Activated CD4-positive, alpha-beta T cell treated with anti-CD3 and anti-CD28 coated beads, Interleukin-2, amount 50 U/mL, for 48 hours (primary cell): Measurements from ENCODE around the gene PSAPL1.

Source experiments
- DNase-seq, 2 experiments: peaks; one replicate each; pipeline ENCODE4 v3.0.0-alpha.2; 2020

PSAPL1 gene

DNA sequence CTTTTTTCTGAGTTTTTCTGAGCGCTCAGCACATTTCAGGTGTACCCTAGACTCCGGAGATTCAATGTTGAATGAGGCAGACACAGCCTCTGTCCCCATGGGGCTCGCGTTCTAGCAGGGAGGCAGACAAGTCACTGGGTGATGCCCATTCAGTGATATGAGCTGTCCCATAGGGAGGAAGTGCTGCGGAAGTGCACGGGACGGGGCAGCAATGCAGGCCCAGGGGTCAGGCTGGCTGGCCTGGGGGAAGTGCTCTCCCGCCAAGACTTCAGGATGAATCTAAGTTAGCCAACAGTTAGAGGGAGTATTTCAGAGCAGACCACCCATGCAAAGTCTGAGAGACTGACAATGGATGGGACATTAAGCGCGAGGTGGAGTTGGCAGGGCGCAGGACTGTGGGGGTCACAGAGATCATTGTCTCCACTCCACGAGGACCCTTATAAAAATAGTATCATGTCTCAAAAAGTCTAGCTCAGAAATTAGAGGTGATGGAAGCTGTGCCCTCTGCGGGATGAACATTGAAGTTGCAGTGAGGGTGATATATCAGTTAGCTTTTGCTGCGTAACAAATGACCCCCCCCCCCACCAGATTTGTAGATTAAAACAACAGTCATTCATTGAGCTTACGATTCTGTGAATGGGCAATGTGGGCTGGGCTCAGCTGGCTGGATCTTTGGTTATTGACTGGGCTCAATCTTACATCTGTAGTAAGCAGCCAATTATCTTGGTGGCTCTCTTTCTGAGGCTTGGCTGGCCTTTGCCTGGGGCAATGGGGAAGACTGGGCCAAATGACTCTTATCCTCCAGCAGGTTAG, 16.4 kb downstream of the PSAPL1 start:
- no peak for DNase-seq

DNA sequence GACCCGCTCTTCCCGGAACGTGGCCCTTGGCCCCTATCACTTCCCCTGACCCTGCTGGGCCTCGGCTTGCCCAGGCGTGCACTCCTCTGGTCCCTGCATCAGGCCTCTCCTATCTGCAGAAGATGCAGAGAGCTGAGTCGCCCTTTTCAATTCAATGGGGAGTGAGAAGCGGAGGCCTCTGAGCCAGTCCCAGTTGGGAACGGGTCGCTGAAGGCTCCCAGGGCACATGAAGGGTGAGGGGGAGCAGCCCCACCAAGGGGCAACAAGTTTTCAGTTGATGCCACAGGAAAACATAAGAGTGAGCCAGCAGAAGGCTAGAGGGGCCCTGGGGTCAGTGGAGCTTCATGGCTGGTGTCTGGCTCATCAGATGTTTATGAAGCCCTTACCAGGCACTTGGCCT, 17.1 kb downstream of the PSAPL1 start:
- no peak for DNase-seq

DNA sequence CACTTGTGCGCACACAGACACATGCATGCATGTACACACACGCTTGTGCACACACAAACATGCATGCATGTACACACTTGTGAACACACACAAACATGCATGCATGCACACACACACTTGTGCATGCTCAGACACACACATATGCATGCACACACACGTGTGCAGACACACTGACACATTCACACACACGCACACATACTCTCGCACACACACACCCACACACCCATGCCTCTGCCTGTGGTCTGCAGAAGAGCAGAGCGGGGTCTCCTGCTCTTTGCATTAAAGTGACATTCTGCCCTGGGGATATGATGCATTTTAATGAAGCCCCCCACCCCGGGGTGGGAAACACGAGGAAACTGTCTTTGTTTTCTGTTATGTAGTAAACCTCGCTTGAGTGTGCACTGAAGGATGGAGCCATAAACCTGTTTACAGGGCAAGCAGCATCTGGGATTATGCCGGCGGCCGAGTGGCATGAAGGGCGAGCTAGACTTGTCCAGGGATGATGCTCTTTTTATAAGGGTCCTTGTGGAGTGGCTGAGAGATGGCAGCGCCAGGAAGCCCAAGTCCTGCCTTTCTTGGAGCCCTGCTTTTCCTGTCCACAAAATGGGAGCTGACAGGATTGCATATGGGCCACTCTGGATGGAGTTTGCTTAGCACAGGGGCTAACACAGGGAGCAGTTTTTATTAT, 17.8 kb downstream of the PSAPL1 start:
- no peak for DNase-seq

DNA sequence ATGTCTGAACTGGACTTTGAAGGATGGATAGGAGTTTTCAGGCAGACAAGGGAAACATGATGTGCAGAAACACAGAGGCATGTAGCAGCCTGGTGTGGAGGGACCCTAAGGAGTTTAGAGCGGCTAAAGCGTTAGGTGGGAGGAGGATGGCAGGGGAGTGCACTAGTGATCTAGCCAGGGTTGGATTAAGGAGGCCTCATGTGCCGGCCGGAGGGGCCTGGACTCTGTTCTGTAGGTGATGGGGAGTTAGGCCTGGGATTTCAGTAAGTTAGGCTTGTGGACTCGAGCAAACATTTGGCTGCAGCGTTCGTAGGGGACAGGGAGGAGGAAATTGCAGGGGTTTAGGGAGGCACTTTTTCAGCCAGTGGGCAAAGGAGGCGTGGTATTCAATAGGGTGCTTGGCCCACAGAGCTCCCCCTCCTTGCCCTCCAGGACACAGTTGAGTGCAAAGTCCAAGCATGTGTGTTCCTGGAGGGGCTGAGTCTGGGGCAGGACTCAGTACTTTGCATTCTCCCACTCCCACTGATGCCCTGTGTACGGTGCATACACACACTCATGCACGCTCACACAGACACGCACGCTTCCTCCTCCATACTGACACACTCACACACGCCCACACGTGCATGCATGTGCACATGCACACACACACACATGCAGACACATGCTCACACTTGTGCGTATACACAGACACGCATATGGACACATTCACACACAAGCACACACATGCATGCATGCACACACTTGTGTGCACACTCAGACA, 18.6 kb downstream of the PSAPL1 start:
- DNase-seq, result no peak

DNA sequence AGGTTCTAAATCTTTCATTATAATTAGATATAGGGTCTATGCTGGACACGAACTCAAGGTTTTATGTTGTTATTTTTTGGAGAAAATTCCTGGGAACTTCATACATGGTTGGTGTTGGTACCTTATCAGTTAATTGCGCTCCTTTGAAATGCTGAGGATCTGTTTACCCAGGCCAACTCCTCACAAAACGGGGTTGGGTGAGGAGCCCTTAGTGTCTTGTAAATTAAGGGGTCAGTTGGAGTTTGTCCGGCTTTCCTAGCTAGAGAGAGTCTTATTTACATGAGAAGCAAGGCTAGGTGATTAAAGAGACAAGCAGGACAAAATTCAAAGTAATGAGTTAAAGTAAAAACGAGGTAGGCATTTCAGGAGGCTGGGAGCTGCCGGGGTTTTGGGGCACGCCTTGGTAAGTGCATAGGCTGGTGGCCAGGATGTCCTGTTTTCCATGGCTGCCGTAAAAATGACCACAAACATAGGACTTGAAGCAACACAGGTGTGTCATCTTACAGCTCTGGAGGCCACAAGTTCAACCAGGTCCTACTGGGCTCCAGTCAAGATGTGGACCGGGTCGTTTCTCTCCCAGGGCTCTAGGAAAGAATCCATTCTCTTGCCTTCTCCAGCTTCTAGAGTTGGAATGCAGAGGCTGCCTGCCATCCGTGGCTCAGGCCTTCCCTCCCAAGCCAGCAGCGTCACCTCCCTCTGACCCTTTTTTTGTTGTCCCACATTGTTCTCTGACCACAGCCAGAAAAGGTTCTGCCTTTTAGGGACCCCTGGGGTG, 19.8 kb downstream of the PSAPL1 start:
- DNase-seq, result no peak

DNA sequence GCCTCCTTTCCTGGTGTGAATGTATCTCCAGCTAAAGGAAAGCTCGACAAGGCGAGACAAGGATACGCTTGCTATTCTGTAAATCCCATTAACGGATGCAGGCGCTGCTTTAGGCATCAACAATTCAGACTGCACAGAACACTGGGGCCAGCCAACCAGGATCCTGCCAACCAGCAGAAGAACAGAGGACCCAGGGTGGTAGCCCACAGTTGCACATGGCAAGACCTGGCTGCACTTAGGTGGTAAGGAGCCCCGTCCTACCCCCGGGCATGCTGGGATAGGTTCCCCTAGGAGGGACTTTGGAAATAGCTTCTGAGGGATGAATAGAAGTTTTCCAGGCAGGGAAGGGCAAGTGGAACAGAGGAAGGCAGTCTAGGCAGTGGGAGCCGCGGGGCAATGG, 20.7 kb downstream of the PSAPL1 start:
- DNase-seq, result no peak

DNA sequence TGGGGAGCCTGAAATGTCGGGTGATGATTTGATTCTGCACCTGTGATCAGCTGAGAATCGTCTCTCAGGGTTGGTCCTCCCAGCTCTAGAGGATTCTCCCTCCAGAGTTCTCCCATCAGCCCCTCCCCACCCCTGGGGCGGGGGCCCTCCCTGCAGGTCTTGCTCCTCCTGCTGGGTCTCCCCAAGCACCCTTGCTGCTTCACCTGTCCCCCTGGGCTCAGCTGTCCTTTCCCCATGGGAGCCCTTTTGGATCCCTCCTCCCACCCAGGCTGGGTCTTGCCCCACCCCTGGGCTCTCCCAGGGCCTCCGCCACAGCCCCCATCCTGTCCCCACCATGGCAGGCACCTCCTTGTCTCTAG, 22.2 kb downstream of the PSAPL1 start:
- no peak for DNase-seq

DNA sequence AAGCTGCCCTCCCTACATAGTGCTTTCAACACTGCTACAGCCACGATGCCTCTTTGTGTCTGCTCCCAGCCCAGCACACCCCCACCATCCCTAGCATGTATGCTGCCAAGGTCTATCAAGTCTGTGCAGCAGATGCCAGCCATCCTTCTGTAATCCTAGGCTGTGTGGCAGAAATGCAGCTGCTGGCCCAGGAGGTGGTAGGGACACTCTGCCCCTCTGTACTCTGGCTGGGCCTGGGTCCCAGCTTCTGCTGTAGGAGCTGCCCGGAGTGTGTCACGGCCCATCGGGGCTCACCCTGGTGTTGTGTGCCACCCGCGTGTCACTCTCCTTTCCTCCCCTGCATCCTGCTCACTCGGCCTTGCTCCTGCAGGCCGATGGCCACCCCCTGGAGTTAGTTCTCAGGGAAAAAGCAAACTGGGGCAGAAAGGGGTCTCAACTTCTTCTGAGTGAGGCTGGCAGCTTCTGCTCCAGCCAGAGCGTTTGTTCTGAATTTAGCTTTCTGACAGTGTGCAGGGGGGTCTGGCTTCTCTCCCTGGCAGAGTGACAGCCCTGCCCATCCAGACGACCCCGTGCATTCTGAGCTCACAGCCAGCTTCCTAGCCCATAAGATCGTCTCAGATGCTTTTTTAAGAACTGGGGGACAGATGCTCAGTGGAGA, 22.7 kb downstream of the PSAPL1 start:
- DNase-seq, result no peak

DNA sequence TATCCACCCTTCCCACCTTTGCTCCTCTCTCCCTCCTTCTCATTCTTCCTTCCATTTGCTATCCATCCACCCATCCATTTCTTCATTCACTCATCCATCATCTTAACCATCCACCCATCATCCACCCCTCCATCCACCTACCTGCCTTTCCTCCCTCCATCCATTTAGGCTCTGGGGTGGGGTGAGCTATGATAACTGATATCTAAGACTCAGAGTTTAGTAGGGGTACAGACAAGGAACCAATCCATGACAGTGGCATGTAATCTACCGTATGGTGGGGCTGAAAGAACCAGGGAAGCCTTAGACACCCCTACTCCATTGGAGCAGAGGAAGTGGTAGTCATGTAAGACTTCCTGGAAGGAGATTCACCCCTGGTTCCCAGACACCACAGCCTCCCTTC, 23.2 kb downstream of the PSAPL1 start:
- DNase-seq, result no peak

DNA sequence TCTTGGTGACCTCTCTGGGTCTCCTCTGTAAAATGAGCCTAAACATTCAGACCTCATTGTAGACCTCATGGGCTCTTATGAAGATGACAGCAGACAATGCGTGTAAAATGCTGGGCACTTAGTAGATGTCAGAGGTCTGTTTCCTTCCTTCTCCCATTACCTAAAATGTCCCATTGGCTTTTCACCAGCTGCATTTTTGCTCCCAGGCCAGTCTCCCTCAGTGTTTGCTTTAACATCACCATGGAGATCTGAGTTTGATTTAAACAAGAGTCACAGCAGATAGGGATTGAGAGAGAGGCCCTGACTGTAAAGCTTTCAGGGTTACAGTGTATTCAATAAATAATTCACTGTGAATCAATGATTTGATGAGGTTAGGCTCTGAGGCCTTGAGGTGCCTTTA, 24.3 kb downstream of the PSAPL1 start:
- DNase-seq, result no peak

DNA sequence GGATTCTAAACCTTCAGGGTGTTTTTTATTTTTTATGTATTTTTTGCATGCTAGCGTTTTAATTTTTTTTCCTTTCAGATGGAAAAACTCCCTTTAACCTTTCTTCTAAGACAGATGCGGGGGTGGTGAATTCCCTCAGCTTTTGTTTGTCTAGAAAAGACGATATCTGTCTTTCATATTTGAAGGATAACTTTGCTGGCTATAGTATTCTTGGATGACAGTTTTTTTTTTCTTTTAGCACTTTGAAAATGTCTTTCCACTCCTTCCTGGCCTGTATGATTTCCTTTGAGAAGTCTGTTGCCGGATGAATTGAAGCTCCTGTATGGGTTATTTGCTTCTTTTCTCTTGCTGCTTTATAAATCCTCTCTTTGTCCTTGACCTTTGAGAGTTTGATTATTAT, 26.6 kb downstream of the PSAPL1 start:
- DNase-seq, result no peak

DNA sequence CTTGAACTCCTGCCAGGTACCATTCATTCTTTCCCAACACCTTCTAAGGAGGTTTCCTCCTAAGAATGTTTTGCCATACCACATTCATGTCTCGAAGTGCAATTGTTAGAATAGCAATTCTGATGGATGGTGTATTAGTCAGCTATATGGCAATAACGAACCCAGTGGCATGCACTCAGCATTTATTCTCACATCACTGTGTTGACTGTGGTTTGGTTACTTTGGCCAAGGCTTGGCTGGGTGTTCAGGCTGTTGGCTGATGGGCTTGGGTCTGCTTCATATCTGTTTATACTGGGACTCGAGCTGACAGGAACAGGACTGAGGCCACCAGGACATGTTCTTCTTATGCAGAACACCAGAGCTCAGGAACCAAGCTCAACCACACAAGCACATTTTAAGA, 31.7 kb downstream of the PSAPL1 start:
- DNase-seq, result no peak

DNA sequence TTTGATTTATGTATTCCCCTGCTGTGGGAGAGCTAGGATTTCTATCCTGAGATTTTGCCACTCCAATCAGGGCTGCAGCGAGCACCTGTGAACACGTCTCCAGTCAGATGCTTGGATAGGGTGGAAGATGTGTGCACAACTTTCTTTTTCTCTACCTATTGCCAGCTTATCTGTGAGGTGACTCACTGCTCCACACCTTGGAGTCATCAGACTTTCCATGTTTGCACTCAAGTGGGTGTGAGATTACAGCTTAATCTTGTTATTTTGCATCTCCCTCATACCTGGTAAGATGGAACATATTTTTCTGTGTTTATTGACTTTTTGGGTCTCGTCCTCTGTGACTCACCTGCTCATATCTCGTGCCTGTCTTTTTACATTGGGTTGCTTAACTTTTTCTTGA, 32.2 kb downstream of the PSAPL1 start:
- DNase-seq, result no peak

DNA sequence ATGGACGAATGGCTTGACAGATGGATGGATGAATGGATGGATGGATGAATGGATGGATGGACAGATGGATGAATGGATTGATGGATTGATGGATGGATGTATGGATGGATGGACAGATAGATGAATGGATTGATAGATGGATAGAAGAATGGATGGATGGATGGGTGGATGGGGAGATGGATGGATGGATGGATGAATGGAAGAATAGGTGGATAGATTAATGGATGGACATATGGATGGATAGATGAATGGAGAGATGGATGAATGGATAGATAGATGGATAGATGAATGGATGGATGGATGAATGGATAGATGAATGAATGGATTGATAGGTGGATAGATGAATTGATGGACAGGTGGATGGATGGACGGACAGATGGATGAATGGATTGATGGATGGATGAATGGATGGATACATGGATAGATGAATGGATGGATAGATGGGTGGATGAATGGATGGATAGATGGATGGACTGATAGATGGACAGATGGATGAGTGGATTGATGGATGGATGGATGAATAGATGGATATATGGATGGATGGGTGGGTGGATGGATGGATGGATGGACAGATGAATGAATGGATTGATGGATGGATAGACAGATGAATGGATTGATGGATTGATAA, 33.9 kb downstream of the PSAPL1 start:
- DNase-seq, result no peak

DNA sequence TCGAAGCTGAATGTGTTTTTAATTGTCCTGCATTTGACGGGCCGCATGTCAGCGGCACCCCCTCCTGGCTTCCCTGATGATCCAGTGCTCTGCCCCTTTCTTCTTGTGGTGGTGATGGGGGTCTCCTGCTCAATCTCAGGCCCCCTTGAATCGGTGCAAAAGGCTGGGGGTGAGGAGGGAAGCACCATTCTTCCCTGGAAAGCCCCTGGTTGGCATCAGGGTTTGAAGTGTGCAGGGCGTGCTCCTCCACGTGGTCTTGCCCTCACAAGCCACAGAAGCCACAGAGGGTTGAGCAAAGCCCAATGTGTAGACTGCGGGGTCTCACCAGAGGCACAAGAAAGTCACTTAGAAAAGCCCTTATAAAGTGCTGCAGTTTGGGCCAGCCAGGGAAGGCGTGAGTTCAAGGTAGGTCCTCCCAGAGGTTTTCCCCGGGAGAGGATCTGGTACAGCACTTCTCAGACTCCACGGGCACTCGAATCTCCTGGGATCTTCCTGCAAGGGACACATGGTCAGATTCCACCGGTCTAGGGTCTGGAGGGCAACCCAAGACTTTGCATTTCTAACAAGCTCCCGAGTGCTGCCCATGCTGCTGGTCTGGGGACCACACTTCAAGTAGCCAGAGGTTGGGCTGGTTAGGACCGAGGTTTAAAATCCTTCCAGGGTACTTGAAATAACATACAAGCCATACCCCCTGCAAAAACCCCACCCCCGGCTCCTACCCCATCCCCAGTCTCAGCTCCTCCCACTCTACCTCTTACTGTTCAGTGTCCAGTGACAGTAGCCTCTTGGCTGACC, 35.1 kb downstream of the PSAPL1 start:
- DNase-seq, result no peak

DNA sequence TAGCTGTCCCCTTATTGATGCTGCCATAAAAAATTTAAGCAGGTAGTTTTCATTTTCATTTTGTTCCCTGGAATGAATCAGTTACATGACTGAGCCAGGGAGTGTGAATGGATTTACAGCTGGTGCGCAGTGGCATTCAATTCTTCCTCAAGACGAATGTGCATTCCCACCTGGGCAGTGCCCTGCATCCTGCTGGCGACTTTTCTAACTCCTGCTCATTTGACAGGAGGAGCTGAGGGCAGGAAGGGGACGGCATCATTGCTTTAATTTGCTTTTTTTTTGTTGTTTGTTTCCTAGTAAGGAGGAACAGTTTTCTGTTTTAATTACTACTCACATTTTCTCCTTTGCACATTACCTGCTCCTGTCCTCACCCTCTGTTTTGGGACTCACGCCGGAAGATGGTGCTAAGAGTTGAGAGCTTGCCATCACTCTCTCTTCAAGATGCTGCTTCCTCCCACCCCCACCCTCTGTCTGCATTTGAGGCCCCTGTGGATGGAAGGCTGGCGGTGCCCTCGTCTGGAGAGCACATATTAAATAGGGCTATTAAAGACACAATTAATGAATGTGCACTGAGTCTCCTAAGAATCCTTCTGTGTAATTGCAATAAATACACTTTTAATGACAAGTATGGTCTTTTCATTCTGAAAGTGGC, 35.8 kb downstream of the PSAPL1 start:
- no peak for DNase-seq

DNA sequence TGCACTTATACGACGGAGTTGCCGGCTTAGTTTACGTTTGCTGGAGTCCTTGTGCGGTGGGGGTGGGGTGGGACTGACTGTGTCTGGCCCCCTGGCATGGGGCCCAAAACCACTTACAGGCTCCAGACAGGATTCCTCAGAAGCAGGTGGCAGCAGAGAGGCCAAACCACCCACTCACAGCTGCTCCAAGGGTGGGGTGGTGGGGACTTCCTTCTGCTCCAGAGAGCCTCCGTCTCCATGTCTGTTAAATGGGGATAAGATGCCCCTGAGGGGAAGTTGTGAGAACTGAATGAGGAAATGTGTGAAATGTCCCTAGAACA, 36.7 kb downstream of the PSAPL1 start:
- DNase-seq, result no peak

DNA sequence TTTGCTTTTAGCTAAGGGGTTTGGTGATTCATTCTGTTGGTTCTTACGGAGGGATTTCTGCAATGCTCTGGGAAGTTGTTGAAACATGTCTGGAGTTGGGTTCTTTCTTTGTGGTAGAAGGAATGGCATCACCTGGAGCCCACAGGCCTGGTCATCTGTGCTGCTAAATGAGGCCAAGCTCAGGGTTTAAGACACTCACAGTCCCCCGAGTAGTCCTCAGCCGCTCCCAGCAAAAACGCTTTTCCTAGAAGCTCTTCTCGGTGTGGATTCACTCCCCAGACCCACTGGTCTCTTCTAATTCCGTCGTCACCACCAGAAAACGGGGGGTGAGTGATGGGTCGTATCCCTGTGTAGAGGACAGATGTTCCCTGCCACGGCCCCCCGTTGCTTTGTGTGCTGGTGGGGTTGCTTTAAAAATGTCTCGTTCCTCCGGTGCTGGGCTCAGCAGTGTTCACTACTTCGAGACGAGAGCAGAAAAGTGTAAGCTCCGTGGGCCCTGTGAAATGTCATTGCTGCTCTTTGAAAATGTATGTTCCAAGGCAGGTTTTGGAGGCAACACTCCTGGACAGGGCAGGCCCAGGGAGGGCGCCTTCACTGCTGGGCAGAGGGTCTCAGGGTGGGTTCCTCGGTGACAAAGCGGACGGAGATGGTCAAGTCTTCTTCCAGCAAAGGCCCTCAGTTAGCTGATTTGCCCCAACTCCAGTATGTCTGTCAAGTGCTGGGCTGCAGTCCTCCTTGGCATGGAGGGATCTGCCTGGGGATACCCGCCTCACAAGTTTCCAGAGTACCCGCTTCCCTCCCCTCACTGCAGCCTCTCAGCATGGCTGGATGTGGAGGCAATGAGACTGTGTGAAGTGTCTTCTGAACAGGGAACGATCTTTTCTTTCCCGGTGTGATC, 37.3 kb downstream of the PSAPL1 start:
- DNase-seq, result no peak

DNA sequence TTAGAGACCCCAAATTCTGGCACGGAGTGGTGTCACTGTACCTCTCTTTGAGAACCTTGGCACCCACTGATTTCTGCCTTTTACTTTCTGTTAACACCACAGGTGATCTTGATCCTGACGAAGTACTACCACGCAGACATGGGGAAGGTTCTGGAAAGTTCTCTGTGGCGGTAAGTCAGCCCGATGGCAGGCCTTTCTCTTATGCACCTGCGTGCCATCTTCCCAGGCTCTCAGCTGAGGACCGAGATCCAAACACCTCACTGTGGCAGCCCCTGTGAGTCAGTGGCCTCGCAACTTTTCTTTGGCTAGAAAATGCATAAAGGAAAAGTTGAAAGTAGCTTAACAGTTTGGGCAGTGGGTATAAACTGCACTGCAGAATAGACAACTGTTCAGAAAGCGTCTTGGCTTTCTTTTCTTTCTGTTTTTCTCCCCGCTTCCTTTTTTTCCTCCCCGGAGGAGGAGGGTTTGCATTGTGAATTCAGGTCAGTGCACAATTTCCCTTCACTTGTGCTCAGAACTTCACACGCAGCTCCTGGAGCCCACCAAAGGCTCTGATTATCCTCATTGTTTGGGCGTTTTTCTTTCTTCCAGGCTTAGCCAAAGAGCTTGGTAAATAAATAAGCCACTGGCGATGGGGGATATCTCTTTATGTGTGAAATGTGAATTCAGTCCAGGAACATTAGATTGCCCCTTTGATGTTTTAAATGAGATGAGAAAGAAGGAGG, 38.4 kb downstream of the PSAPL1 start:
- DNase-seq, result no peak
